Inferior parietal cortex (tissue), 1 donor: ENCODE data around the gene PSMA4.
"Not testable (repeated sequence)": the region's sequence is repeated elsewhere in the genome, so short reads cannot be mapped to it uniquely, and the experiment has no call there.

Experiments
- DNase-seq: peaks from one replicate; pipeline ENCODE4 v3.0.0-alpha.2; 2016; ENCODE audit errors: extremely low spot score

PSMA4 gene

DNA sequence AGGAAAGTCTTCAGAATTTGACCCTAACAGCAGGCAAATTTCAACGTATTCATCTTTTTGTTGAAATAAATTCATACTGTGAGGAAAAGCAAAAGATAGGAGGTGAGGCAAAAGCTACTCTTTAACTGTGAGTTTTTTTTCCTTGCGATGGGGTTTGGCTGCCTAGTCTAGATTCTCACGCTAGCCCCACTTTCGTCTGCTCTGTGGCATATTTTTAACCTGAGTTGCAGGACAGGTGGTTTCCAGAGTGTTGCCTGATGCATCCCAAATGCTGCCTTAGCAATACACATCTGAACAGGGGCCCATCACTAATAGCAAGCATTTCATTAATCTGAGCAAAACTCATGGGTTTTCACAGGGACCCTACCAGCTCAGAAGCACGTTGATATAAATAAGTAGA, 11.7 kb downstream of the PSMA4 start:
- DNase-seq, result no peak

DNA sequence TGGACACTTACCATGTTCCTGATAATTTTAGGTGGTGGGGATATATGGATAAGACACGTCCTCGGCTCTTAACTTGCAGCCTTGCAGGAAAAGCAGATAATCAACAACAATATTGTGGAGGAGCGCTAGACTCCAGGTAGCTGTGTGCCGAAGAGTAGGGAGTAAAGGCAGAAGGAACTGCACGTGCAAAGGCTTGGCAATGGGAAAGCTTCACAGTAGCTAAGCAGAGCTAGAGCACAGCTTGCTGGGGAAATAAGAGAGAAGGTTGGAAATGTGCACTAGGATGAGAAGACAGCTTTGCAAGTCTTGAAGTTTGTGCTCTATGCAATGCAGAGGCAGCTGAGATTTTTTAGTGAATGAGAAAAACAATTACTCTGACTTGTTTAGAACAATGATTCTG, 12.4 kb downstream of the PSMA4 start:
- no peak for DNase-seq

DNA sequence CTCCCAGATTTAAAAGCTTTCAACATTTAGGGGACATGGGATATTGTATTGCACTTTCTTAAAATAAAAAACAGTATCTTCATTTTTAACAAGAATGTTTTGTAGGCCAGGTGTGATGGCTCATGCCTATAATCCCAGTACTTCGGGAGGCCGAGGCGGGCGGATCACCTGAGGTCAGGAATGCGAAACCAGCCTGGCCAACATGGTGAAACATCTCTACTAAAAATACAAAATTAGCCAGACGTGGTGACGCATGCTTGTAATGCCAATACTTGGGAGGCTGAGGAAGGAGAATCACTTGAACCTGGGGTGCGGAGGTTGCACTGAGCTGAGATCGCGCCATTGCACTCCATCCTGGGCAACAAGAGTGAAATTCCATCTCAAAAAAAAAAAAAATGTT, 20.0 kb downstream of the PSMA4 start:
- DNase-seq, result not testable (repeated sequence)

DNA sequence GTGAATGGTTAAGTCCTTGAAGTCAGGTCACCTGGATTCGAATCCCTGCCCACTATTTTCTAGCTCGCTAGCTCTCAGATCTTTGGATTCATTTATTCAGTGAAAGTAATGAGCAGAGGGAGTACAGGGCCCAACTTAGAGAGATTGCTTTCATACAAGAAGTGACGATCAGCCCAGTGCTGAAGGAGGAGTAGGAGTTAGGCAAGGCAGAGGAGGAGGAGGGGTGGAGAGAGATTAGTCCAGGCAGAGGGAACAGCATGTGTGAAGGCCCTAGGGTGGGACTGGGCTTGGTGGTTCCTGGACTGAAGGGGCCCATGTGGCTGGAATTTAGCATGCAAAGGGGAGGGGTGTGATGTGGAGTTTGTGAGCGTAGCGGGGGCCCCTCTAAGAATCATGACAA, 21.2 kb downstream of the PSMA4 start:
- DNase-seq, result no peak

DNA sequence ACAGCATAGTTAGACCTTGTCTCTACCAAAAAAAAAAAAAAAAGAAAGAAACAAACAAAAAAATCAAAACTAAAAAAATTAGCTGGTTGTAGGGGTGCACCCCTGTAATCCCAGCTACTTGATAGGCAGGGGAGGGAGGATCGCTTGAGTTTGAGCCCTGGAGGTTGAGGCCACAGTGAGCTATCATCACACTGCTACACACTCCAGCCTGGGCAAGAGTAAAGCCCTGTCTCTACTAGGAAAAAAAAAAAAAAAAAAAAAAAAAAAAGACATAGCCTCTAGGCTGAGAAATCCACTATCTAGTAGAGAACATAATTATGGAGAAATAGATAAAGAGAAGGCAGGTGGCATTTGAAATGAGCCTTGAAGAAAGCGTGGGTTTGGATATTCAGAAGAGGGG, 22.8 kb downstream of the PSMA4 start:
- no peak for DNase-seq

DNA sequence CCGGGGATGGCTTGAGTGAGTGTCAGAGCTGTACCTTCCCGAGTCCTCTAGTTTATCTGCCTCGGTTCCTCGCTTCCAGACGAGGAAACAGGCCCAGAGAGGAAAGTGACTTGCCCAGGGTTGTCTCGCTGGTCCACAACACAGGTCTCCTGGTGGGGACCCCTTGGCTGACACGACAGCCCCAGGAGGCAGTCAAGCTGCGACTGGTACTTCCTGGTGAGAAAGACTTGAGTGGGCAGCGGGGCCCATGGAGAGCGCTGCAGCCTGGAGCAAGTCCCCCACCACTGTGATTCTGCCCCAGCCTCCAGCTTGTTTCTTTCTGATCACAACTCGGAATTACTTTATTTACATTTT, 24.5 kb downstream of the PSMA4 start:
- no peak for DNase-seq

DNA sequence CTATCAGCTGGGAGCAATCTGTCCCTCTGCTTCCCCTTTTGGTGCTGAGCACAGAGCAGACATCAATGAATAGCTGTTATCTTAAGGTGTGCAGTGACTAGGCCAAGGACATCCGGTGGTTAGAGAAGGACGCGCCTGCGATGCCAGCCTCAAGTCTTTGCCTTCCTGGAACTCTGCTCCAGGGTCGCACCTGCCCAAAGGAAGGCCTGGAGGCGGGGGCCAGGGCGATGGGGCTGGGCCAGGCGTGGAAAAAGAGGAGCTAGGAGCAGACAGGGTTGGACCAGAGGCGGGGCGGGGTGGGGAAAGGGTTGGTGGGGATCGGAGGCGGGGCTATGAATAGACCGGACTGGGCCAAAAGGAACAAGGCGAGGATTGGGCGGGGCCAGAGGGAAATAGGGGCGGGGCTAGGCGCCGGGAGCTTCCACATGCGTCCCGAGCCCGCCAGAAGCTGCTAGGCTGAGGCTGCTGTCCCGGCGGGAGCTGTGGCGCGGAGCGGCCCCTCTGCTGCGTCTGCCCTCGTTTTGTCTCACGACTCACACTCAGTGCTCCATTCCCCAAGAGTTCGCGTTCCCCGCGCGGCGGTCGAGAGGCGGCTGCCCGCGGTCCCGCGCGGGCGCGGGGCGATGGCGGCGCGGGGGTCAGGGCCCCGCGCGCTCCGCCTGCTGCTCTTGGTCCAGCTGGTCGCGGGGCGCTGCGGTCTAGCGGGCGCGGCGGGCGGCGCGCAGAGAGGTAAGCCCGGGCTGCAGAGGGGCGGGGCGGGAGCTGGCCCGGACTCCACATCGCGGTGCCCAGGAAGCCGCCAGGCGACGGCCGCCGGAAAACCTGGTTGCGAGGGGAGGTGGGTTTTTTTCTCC, 25.1 kb downstream of the PSMA4 start, which contains the start of gene CHRNA5:
TSS of gene CHRNA5 (plus strand) at position 424 of the 854 bp plus-strand sequence. CDS start at position 624, 200 bp downstream.
- DNase-seq, result no peak

DNA sequence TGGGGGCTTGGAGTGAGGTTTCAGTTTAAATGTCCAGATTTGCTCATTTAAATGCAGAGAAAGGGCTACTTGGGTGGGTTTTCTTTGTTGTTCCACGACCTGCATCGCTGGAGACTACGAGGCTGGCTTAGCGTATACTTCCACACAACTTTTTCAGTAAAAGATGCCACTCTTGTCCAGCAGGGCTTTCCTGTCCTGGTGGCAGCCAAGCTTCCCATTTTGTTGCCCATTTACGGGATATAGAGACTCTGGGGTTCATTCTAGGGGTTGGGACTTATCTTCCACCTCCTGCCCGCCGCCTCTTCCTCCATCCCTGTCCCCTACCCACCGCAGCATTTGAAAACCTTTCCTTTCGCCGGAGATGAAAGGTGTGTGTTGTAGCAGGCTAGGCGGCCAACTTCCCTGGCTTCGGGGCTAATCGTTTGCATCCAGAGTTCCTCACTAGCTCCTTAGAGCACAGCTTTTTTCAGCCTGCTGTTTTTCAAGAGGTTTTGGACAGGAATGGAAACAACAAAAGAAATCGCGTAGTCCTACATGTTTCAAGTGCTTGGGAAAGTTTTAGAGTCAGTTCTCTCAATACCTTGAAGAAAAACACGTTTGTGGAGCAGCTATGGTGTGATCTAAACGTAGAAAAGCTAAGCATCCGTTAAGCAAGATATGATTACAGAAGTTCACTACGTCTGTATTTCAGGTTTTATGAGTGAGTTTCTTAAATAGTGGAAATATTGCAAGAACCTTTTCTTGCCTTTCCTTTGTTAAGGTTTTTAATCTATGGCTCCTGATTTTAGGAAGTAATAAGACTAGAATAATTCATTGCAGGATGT, 25.9 kb downstream of the PSMA4 start:
- DNase-seq, result no peak

DNA sequence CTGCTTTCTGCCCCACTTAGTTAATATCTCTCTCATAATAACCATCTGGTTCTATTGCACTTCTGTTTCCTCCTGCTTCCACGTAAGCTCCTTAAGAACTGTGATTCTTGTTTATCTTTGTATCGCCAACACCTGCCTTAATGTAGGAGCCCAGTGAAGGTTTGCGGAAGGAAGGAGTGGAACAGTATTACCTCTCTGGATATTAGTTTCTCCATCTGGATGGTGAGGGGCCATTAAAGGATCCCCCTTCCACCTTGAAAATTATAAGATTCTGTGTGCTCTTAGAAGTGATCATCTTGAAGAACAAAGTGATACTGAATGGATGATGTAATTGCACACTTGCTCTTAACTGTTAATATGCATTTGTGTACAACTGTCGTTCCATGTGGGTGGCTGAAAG, 27.3 kb downstream of the PSMA4 start:
- no peak for DNase-seq

DNA sequence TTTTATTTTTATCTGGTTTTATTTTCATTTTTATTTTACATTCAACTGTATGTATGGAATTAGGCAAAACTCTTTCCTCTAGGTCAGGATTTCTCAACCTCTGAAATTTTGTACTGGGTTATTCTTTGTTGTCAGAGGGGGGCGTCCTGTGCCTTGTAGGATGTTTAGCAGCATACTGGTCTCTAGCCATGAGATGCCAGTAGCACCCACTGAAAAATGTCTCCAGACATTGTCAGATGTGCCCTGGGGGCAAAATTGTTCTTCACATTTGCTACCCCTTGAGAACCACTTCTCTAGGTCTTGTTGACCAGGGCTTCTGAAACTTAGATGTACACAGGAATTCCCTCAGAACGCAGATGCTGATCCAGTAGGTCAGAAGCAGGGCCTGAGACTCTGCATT, 30.5 kb downstream of the PSMA4 start:
- DNase-seq, result no peak

DNA sequence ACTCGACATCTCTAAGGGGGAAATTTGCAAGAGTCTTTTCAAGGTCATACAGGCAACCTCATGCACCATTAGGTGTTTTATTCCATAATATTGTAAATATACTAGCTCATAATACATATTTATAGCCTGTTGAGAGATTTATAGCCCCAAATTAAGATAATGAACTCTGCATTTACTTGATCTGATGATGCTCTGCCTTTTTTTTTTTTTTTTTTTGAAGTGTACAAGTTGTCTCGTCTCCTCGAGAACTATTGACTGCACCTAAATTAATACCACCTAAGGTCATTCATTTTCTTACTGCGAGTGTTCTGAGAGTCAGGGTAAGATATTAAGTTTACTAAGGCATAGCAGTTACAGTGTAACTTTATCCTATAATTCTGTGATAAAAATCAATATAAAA, 31.1 kb downstream of the PSMA4 start:
- DNase-seq, result no peak

DNA sequence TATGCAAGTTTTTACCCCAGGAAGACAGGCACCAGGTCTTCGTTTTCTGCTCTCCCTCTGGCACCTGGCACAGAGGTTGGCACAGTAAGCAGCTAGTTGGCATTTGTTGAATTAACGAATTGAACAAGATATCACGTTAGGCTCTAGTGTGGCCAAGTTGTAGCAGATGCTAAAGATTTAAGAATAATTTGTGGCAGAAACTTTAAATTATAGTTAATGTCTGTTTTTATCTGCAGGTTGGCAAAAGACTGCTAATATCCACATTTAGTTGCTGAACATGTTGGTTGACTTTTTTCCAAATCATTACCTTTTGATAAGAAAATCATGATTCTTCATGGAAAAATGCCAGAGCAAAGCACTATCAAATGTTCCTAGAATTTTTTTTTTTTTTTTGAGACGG, 33.2 kb downstream of the PSMA4 start:
- no peak for DNase-seq

DNA sequence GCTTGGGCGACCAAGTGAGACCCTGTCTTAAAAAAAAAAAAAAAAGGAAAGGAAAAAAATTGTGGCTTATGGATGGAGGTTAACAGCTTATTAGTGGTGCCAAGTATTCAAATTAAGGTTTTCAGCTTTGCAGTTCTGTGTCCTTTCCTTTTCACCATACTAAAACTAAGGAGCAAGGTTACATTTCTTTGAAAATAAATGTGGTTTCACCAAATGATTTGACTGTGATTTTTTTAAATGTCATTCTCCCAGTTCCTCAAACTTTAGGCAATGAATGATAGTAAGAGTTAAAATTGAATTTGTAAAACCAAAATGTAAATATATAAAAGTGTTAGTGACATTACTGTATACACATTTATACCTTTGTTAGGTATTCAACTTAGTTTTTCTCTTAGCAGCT, 34.7 kb downstream of the PSMA4 start:
- no peak for DNase-seq

DNA sequence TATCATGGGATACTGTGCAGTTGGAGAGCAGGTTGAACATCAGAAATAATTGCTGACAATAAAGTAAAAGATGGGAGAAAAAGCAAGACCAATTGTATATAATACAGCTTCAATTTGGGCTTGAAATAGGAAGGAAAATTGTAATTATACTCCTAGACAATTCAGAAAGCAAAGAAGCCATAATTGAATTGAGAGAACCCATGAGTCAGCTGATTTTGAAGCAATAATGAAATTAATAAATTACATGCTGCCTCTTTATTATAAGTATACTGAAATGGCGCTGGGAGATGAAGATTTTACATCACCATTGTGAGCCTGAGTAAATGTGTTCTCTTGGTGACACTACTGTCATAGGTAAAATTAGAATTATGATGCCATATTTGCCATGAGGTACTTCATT, 57.3 kb downstream of the PSMA4 start:
- no peak for DNase-seq

DNA sequence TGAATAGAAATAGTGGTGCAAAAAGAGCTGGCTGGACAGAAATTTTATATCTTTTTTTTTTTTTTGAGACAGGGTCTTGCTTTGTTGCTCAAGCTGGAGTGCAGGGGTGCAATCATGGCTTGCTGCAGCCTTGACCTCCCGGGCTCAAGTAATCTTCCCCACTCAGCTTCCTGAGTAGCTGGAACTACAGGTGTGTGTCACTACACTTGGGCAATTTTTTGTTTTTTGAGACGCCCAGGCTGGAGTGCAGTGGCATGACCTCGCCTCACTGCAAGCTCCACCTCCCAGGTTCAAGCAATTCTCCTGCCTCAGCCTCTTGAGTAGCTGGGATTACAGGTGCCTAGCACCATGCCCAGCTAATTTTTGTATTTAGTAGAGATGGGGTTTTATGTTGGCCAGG, 58.1 kb downstream of the PSMA4 start:
- no peak for DNase-seq

DNA sequence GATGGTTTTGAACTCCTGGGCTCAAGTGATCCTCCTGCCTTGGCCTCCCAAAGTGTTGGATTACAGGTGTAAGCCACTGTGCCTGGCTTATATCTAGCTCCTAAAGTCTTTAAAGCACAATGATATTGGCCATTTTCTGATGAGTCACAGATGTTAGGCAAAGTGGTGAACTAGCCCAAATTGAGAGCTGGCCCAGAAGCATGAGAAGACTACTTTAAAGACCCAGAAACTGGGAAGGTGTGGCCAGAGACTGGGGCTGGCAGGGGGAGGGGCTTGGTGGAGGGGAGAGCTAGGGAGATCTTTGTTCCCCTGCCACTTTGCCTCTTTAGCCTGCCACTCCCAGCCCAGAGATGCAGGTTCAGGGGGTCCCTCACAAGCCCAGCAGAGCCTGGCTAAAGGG, 58.9 kb downstream of the PSMA4 start:
- no peak for DNase-seq
